PC-3 (cell line): ENCODE measurements around the gene BTBD17. TPM values are rescaled to one million over a fixed set of nuclear protein-coding genes. Genes with fewer than 3 reads are reported as not detected.

Experiments used
- ATAC-seq: fragments of 200-7000 bp; cut with Tn5 transposase; 2 replicates; pipeline ENCODE4 v1.9.1; 2020; ENCODE audit warnings: mild to moderate bottlenecking, moderate library complexity
- BruUV-seq: library from RNA; stranded (reverse); fragments of 400-500 nt; replicated peaks from 2 replicates; lab custom pipeline; 2021; lab: Mats Ljungman, UMichigan
- CTCF ChIA-PET: fragments of 300-600 bp; sonication (Branson Sonifier 250); formaldehyde crosslinking; loops from one replicate; lab custom pipeline; 2022; ENCODE audit warnings: antibody characterized with exemption; lab: Charles Lee
- POLR2A ChIA-PET: fragments of 300-600 bp; sonication (Branson Sonifier 250); formaldehyde crosslinking; loops from one replicate; lab custom pipeline; 2022; ENCODE audit warnings: antibody characterized with exemption; ENCODE audit not compliant: unreplicated experiment; lab: Charles Lee
- DNase-seq: peaks from one replicate; pipeline ENCODE4 v3.0.0-alpha.2; 2015
- H2AFZ ChIP-seq: fragments of 300-600 bp; sonication (generic); 2 replicates; pipeline ENCODE4 v1.6.0; 2016; ENCODE audit warnings: antibody characterized with exemption, low read length
- H3F3A ChIP-seq: fragments of 300-600 bp; sonication (generic); one replicate; pipeline ENCODE4 v1.6.0; 2017; ENCODE audit warnings: antibody characterized with exemption, low read length, control low read depth, mild to moderate bottlenecking; ENCODE audit not compliant: unreplicated experiment
- H3K27ac ChIP-seq: fragments of 300-600 bp; sonication (generic); 2 replicates; pipeline ENCODE4 v1.5.1; 2016; ENCODE audit warnings: mild to moderate bottlenecking, low read length
- H3K27me3 ChIP-seq: fragments of 300-600 bp; sonication (generic); 2 replicates; pipeline ENCODE4 v1.6.1; 2016; ENCODE audit warnings: low read length, mixed read lengths
- H3K36me3 ChIP-seq: fragments of 300-600 bp; sonication (generic); 2 replicates; pipeline ENCODE4 v1.6.1; 2016; ENCODE audit warnings: low read depth, mixed run types, low read length, mixed read lengths
- H3K4me1 ChIP-seq: fragments of 300-600 bp; sonication (generic); 2 replicates; pipeline ENCODE4 v1.5.1; 2016; ENCODE audit warnings: low read length; ENCODE audit not compliant: insufficient read depth
- H3K4me2 ChIP-seq: fragments of 300-600 bp; sonication (generic); 2 replicates; pipeline ENCODE4 v1.6.0; 2016; ENCODE audit warnings: low read length
- H3K4me3 ChIP-seq: fragments of 300-600 bp; sonication (generic); 2 replicates; pipeline ENCODE4 v1.5.1; 2016; ENCODE audit warnings: mild to moderate bottlenecking, low read length, mixed read lengths
- H3K79me2 ChIP-seq: fragments of 300-600 bp; sonication (generic); 2 replicates; pipeline ENCODE4 v1.6.1; 2017; ENCODE audit warnings: low read length, mixed read lengths
- H3K9ac ChIP-seq: fragments of 300-600 bp; sonication (generic); 2 replicates; pipeline ENCODE4 v1.6.0; 2016; ENCODE audit warnings: mild to moderate bottlenecking, low read length
- H3K9me2 ChIP-seq: fragments of 300-600 bp; sonication (generic); replicated peaks from 2 replicates; pipeline ENCODE4 v1.6.1; 2016; ENCODE audit warnings: mixed run types, low read length, mixed read lengths
- H3K9me3 ChIP-seq: fragments of 300-600 bp; sonication (generic); 2 replicates; pipeline ENCODE4 v1.6.1; 2016; ENCODE audit warnings: low read length, mixed read lengths
- H4K20me1 ChIP-seq: fragments of 300-600 bp; sonication (generic); 2 replicates; pipeline ENCODE4 v1.6.1; 2016; ENCODE audit warnings: low read length, mixed read lengths
- EZH2 ChIP-seq: fragments of 300-600 bp; sonication (generic); IDR thresholded peaks from one replicate; pipeline ENCODE4 v1.6.1; 2017; ENCODE audit warnings: antibody characterized with exemption, mild to moderate bottlenecking, low read length; ENCODE audit not compliant: unreplicated experiment
- EZH2phosphoT487 ChIP-seq: fragments of 300-600 bp; sonication (generic); IDR thresholded peaks from 2 replicates; pipeline ENCODE4 v1.6.1; 2018; ENCODE audit warnings: mild to moderate bottlenecking, antibody characterized with exemption, low read length, borderline replicate concordance
- intact Hi-C: fragments of 100-400 bp; cut with micrococcal nuclease; formaldehyde crosslinking; loops from 2 replicates; pipeline ENCODE4 v1.9.0; 2023
- total RNA-seq: library from RNA; depleted of rRNA; stranded (reverse); fragments of >200 nt; gene quantifications from 2 replicates; pipeline ENCODE4 v1.2.3, GENCODE V29; 2014
- TF ChIP-seq, protein P1 (sequence below): fragments of 300-600 bp; sonication (generic); conservative IDR thresholded peaks from 2 replicates; pipeline ENCODE4 v1.5.1; 2017; ENCODE audit warnings: antibody characterized with exemption, low read depth, mild to moderate bottlenecking, low read length

Gene BTBD17
- total RNA-seq, 1 experiment from 2014 or later, result not detected

DNA sequence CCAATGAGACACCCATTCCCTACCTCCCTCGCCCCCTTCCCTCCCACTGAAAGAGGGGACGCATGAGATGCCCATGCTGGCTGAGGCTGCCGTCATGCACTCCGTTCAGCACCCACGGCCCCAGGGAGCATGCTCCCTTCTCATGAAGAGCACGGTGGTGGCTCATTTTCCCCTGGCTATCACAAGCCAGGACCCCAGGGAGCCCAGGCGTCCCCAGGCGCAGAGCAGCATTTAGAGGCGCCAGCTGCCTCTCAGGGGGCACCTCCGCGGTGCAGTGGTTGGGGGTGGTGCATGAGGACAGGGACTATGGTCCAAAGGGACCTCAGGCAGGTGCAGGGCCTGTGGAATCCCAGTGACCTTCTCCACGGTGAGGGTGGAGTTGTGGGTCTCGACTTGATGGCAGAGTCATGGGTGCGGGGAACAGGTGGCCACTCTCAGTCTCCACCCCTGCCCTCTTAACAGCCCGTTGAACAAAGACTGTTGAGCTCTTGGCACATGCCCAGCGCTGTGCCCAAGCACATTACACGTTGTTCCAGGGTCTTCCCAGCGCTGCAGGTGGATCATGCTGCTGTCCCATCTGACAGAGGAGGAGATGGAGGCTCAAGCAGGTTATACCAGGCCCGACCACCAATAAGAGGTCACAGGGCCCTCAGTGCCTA is 22.0 kb downstream of the BTBD17 start:
- DNase-seq (no peak), ATAC-seq (no peak)
- Histone ChIP-seq H3K36me3 (no peaks in the 10 kb centered on the region), H3K27ac (no peak overlapping the region), H3K9ac (no peak overlapping the region), H3K4me2 (no peak overlapping the region), H3K79me2 (no peaks in the 10 kb centered on the region), H3K9me3 (0 out of 2 replicates have a peak, but pooled peaks cover 2% of the 10 kb centered on the region), H3K9me2 (no peaks in the 10 kb centered on the region), H3K27me3 (peaks cover 34% of the 10 kb centered on the region), H3K4me1 (no peaks in the 10 kb centered on the region), H4K20me1 (no peaks in the 10 kb centered on the region), H3K4me3 (no peak overlapping the region), H3F3A (no peaks in the 10 kb centered on the region), H2AFZ (no peak overlapping the region)
- TF ChIP-seq EZH2phosphoT487, result no peak
- TF ChIP-seq EZH2, result no peak
- TF ChIP-seq, protein P1, sequence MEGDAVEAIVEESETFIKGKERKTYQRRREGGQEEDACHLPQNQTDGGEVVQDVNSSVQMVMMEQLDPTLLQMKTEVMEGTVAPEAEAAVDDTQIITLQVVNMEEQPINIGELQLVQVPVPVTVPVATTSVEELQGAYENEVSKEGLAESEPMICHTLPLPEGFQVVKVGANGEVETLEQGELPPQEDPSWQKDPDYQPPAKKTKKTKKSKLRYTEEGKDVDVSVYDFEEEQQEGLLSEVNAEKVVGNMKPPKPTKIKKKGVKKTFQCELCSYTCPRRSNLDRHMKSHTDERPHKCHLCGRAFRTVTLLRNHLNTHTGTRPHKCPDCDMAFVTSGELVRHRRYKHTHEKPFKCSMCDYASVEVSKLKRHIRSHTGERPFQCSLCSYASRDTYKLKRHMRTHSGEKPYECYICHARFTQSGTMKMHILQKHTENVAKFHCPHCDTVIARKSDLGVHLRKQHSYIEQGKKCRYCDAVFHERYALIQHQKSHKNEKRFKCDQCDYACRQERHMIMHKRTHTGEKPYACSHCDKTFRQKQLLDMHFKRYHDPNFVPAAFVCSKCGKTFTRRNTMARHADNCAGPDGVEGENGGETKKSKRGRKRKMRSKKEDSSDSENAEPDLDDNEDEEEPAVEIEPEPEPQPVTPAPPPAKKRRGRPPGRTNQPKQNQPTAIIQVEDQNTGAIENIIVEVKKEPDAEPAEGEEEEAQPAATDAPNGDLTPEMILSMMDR, result no peak
- intact Hi-C loops, result no loop called here
- BruUV-seq, result no TSS peak
- POLR2A ChIA-PET, result no interaction called here
- CTCF ChIA-PET, result no interaction called here

DNA sequence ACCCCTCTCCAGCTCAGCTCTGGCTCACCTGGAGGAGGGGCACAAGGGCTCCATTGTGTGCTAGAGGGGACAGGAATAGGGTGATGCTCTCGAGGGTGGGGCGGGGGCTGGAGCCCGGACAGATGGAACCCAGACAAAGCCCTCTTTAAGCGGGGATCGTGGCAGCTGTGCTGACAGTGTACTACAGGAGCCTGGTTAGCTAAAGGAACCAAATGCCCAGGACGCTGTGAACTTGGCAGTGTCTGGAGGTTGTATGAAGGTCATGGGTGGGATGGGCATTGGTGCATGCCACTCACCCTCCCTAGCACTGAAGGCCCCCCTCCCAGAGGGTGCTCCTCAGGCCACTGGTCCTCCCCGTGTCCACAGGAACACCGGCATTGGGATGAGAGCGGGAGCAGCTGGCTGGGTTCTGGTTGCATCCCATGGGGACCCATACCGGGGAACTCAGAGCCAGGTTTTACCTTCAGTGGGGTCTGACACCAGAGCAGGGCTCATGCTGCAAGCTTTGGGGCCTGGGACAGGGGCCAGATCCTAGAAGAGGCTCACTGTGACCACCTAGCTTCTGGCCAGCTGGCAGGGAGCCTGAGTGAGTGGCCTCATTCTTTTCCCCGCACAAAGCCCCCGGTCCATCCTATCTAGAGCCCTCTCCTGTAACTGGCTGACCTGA is 23.7 kb downstream of the BTBD17 start:
- Histone ChIP-seq H3K9ac (no peak overlapping the region), H3K9me2 (no peaks in the 10 kb centered on the region), H3K9me3 (0 out of 2 replicates have a peak, but pooled peaks cover 4% of the 10 kb centered on the region), H3K27ac (no peak overlapping the region), H2AFZ (no peak overlapping the region), H3K27me3 (peaks cover 34% of the 10 kb centered on the region), H4K20me1 (no peaks in the 10 kb centered on the region), H3K4me3 (no peak overlapping the region), H3K4me1 (no peaks in the 10 kb centered on the region), H3K79me2 (no peaks in the 10 kb centered on the region), H3K36me3 (no peaks in the 10 kb centered on the region), H3F3A (no peaks in the 10 kb centered on the region), H3K4me2 (no peak overlapping the region)
- BruUV-seq, result no TSS peak
- no peak for DNase-seq
- TF ChIP-seq EZH2phosphoT487 (no peak), EZH2 (no peak)
- TF ChIP-seq, protein P1, result no peak
- no peak for ATAC-seq
- CTCF ChIA-PET, result no interaction called here
- intact Hi-C loops, result no loop called here
- POLR2A ChIA-PET, result no interaction called here

DNA sequence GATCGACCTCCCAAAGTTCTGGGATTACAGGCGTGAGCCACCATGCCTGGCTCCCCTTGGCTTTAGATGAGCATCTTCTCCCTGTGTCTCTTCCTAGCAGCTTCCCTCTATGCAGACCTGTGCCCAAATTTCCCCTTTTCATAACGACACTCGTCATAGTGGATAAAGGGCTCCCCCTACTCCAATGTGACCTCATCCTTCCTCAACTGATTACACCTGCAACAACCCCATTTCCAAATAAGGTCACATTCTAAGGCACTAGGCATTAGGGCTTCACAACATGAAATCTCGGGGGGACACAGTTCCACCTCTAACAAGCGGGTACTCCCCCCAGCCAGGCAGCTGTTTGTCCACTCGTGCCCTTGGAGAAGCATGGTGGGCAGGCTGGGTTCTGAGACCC is 25.4 kb downstream of the BTBD17 start:
- no peaks in the 10 kb centered on the region for H3K79me2 ChIP-seq
- no peaks in the 10 kb centered on the region for H4K20me1 ChIP-seq
- H3K27ac ChIP-seq, result no peak overlapping the region
- POLR2A ChIA-PET, result no interaction called here
- no peaks in the 10 kb centered on the region for H3F3A ChIP-seq
- H3K4me1 ChIP-seq, result no peaks in the 10 kb centered on the region
- CTCF ChIA-PET, result no interaction called here
- no TSS peak for BruUV-seq
- intact Hi-C loops, result no loop called here
- no peaks in the 10 kb centered on the region for H3K9me2 ChIP-seq
- H3K36me3 ChIP-seq, result no peaks in the 10 kb centered on the region
- ATAC-seq (no peak), DNase-seq (no peak)
- H3K4me2 ChIP-seq, result no peak overlapping the region
- H2AFZ ChIP-seq, result no peak overlapping the region
- H3K9ac ChIP-seq, result no peak overlapping the region
- H3K27me3 ChIP-seq, result peaks cover 38% of the 10 kb centered on the region
- H3K4me3 ChIP-seq, result no peak overlapping the region
- TF ChIP-seq, protein P1, result no peak
- TF ChIP-seq EZH2, result no peak
- H3K9me3 ChIP-seq, result 0 out of 2 replicates have a peak, but pooled peaks cover 4% of the 10 kb centered on the region
